NT2/D1 (cell line): ENCODE measurements around the gene OR5B17.

Source experiments
- SUZ12 ChIP-seq: IDR thresholded peaks from 2 replicates; pipeline ENCODE4 v1.6.1; 2011; ENCODE audit not compliant: insufficient read length, insufficient read depth; ENCODE audit errors: extremely low read depth
- YY1 ChIP-seq: IDR thresholded peaks from 2 replicates; pipeline ENCODE4 v1.6.1; 2011; ENCODE audit not compliant: insufficient read length, insufficient read depth
- ZNF274 ChIP-seq: IDR thresholded peaks from 2 replicates; pipeline ENCODE4 v1.6.1; 2011; ENCODE audit warnings: mild to moderate bottlenecking, low read depth, low read length

DNA sequence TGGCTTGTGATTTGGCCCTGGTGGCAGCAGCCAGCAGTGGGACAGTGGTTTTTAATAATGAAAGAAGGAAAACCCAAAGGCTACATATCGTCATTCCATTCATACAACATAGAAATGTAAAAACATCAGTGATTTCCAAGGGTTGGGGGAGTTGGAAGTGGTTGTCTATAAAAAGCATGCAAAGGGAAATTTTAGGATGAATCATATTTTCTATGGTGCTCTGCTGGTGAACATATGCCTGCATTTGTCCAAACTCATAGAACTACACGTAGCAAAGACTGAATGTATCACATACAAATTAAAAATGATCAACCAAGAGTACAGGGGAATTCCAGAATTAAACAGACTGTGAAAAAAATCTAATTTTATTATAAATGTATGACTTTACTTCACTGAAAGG is 36.7 kb upstream of the OR5B17 start:
- TF ChIP-seq SUZ12 (no peak), YY1 (no peak), ZNF274 (no peak)
